UCSD-AML1 (cell line): ENCODE data around the gene RNF11.

Experiments
- DNase-seq: peaks from one replicate; lab custom pipeline; 2025; ENCODE audit not compliant: unreplicated experiment; lab: John Stamatoyannopoulos, UW

The RNF11 gene

GRCh38 chr1:51263147-51263877 is 27.2 kb downstream of the RNF11 start:
- DNase-seq = no peak

- no peak for DNase-seq
Measured at GRCh38 chr1:51264451-51264850, 28.4 kb downstream of the RNF11 start.

GRCh38 chr1:51265618-51266017 is 29.5 kb downstream of the RNF11 start:
- DNase-seq = no peak

- no peak for DNase-seq
Measured at GRCh38 chr1:51266181-51266580, 30.1 kb downstream of the RNF11 start.

- no peak for DNase-seq
Measured at GRCh38 chr1:51266791-51267190, 30.7 kb downstream of the RNF11 start.

GRCh38 chr1:51268634-51269033 is 32.6 kb downstream of the RNF11 start:
- DNase-seq = no peak

GRCh38 chr1:51270751-51271150 is 34.7 kb downstream of the RNF11 start:
- no peak for DNase-seq

GRCh38 chr1:51272916-51273315 is 36.8 kb downstream of the RNF11 start:
- DNase-seq = no peak

- DNase-seq = no peak
Measured at GRCh38 chr1:51274676-51275075, 38.6 kb downstream of the RNF11 start.

- DNase-seq = no peak
Measured at GRCh38 chr1:51276286-51276685, 40.2 kb downstream of the RNF11 start.

- DNase-seq = no peak
Measured at GRCh38 chr1:51280321-51280978, 44.4 kb downstream of the RNF11 start.

GRCh38 chr1:51281807-51282206 is 45.7 kb downstream of the RNF11 start:
- no peak for DNase-seq

- no peak for DNase-seq
Measured at GRCh38 chr1:51282605-51283004, 46.5 kb downstream of the RNF11 start.

- DNase-seq = no peak
Measured at GRCh38 chr1:51283979-51284378, 47.9 kb downstream of the RNF11 start.

- peak; percentile 22 for DNase-seq
Measured at GRCh38 chr1:51284487-51284954, 48.4 kb downstream of the RNF11 start.

- DNase-seq = no peak
Measured at GRCh38 chr1:51285055-51285454, 49.0 kb downstream of the RNF11 start.

- no peak for DNase-seq
Measured at GRCh38 chr1:51287966-51288365, 51.9 kb downstream of the RNF11 start.

- no peak for DNase-seq
Measured at GRCh38 chr1:51288578-51288977, 52.5 kb downstream of the RNF11 start.

GRCh38 chr1:51289676-51290488 is 53.8 kb downstream of the RNF11 start:
- DNase-seq = no peak

- no peak for DNase-seq
Measured at GRCh38 chr1:51290489-51290847, 54.4 kb downstream of the RNF11 start.

GRCh38 chr1:51293898-51294515 is 57.9 kb downstream of the RNF11 start:
- no peak for DNase-seq
